Measurements from ENCODE around the gene ZFC3H1.

ZFC3H1 gene

DNA sequence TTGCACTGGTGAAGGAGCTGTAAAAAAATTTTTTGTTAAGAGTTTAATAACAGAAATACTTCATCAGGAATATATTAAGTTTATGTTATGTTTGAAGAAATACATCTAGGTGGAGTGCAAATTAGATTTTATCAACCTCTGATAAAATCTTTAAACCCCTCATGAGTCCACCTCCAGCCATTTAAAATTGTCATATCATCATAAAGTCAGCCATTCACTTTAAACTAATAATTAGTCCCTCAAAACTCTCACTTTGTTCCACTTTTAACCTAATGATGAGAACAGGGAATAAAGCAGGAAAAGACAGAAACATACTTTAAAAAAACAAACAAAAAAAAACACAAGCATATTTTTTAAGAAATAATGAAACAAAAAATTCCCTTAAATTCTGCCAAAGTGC lies 25.1 kb downstream of the ZFC3H1 start:
- DNase-seq (ENCODE audit: low read depth): no peak

DNA sequence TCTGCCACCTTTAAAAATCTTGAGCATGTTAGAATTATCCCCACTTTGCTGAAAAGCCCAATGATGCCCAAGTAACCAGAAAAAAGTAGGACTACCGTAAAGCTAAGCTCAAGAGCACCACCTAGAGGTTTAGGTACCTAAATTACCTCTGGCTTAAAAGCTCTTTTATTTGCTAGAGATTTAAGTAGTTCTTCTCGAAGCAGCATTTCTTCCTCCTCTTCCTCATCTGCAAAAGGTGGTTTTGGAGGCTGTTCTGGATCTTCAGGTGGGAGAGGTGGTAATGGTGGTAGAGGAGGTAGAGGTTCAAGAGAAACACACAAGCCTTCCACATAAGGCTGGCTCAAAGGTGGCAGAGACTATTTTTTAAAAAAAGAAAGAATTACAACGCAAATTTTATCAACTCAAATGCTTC lies 26.9 kb downstream of the ZFC3H1 start:
- no peak for DNase-seq (ENCODE audit: low read depth)

DNA sequence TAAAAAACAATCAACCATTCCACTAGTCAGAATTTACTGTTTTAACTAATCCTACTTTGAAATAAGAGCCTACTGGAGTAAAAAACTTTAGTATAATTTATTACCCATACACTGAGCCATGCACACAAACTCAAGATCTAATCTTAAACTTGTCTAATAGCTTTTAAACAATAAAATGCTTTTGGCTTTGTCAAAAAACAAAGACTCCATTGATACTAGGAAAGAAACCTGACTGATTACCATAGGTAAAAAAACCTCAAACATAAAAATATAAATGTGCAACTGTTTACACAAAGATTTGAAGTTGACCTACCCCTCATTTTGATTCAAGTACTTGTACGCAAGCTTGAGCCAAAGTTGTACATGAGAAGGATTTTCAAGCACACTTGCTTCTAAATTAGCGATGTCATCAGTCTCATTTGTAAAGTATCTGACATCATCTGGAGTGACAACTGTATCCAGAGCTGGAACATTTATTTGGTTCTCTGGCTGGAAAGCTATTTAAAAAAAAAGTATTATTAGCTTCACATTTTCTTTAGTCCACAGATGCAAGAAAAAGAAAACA lies 36.1 kb downstream of the ZFC3H1 start:
- no peak for DNase-seq (ENCODE audit: low read depth)

DNA sequence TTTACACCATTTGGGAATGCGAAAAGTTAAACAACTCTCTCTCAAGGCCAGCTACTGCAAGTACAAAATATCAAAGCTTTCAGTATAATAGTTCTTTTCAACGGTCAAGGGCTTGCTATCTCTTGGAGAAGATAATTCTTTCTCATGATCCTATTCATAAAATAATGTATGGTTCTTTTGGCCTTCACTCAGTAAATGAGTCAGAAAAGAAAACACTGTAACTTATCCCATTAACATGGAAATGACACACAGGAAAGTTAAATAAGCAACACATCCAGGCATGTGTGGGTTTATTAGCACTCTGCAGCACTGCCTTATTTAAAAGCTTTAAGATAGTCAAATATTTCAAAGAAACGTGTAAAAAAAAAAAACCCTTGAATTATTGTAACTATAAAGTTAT lies 36.9 kb downstream of the ZFC3H1 start:
- DNase-seq (ENCODE audit: low read depth): no peak

DNA sequence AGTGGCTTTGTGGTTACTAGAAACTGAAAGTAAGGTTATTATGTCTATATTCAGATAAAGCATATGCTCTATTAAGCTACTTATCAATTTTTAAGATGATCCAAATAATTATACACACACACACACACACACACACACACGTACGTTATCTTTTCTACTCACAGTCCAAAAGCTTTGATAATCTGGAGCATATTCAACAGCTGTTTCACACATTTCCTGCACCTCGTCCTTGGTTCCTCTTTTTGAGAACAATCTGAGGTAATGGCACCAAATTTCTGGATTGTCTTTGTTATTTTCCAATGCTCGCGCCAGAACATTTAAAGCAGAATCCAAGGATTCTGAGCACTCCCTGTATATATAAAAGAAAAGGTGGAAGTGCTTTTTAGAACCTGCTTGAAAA lies 37.5 kb downstream of the ZFC3H1 start:
- no peak for DNase-seq (ENCODE audit: low read depth)

DNA sequence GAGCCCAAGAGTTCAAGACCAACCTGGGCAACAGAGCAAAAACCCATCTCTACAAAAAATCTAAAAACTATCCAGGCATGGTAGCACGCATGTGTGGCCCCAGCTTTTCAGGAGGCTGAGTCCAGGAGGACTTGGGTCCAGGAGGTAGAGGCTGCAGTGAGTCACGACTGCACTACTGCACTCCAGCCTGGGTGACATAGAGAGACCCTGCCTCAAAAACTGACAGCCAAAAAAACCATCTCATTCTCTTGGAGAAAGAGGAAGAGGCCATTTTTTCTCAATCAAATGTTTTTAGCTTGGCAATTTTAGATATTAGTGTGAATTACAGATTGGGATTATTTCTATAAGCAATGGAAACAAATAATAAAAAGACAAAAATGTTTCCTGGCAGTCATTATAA lies 38.2 kb downstream of the ZFC3H1 start:
- DNase-seq (ENCODE audit: low read depth): no peak

DNA sequence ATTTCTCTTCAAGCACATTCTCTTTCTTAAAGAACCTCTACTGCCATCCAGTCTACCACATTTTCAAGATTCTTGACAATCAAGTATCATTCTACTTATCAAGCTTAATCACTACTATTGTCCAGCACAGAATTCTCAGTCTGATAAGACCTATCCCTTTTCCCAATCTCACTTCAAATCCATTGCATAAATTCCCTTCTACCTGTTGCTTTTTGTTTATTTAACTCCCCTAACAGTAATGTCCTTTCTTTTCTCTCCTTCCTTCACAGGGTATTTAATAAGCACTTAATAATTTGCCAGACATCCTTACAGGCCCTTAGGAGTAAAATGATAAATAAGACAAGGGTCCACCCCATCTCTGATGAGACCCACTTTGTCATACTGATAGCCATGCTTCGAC lies 41.7 kb downstream of the ZFC3H1 start:
- no peak for DNase-seq (ENCODE audit: low read depth)

DNA sequence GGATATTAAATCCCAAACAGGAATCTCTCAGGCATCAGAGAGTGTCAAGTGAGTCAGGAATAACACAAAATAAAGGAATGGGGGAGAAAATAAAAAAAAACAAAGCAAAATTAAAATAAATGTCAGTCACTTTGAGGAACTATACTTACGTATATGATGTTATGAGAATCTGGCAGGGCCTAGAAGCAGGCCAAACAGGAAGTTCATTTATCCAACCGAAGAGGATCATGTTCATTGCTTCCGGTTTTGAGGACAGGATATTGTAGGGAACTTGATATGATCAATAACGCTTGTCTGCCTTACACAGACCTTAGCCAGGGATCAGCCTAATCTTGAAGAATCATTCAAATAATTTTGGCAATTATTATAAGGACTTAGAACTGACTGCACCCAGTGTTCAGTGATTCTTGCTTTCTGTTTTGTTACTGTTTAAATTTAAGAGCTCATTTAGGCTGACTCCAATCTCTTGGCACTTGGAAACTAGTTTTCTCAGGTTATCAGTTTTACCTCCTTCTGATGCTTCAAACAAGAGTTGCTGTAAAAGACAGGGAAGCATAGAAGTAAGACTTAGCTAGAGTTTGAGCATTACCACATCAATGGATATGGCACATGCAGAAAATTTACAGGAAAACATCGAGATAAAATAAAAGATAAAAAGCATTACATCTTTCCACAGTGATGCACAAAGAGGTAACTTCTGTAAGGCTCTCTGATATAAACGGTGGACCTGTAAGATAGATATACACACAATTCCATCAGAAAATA lies 53.4 kb downstream of the ZFC3H1 start:
- no peak for DNase-seq (ENCODE audit: low read depth)

DNA sequence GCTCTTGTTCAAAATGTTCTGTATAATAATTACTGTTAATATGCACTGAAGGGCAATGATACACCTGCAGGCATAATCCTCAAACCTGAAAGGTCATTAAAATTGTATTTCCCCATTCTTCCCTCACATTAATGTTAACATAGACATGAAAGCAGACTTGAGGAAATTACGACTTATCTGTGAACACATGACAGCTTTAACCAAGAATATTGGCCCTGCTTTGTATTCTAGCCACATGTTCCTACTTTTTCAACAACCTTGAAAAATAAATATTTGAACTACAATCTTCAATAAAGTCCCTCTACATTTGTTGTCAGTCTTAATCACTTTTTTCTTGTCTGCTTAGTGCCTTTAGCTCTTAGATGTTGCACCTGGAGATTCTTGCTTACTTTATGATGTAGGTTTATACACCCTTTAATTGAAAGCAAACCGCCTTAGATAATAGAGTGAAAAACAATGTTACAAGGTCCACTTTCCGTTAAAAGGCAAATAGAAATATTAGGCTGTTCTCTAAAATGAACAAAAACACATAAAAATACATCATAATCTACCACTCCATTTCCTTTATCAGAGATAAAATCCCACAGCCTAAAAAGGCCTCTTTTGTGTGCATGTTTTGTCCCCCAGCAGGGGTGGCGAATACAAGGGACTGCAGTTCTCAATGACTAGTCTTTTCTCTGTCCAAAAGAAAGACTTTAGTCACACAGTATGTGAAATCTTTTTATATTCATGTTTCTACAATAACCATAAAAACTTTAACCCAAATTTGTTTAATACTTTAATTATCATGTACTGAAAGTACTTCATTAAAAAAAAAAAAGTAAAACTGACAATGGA lies 55.9 kb downstream of the ZFC3H1 start:
- no peak for DNase-seq (ENCODE audit: low read depth)

DNA sequence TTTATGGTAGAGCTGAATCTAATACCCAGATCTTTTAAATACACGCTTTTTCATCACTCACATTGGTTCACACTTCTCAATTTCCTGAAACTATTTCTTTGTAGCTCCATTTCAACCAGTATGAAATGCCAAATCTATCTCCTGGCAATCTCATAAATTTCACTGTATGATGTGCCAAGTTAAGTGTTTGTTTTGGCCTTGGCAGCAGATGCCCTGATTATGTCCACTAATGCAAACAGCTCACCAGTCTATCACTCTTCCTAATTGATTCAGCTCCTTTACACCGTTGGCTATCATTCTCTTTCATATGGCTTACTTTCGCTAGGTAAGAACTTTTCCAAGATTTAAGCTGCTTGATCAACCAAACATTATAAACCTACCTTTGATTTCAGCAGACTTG lies 58.6 kb downstream of the ZFC3H1 start:
- DNase-seq (ENCODE audit: low read depth): no peak

DNA sequence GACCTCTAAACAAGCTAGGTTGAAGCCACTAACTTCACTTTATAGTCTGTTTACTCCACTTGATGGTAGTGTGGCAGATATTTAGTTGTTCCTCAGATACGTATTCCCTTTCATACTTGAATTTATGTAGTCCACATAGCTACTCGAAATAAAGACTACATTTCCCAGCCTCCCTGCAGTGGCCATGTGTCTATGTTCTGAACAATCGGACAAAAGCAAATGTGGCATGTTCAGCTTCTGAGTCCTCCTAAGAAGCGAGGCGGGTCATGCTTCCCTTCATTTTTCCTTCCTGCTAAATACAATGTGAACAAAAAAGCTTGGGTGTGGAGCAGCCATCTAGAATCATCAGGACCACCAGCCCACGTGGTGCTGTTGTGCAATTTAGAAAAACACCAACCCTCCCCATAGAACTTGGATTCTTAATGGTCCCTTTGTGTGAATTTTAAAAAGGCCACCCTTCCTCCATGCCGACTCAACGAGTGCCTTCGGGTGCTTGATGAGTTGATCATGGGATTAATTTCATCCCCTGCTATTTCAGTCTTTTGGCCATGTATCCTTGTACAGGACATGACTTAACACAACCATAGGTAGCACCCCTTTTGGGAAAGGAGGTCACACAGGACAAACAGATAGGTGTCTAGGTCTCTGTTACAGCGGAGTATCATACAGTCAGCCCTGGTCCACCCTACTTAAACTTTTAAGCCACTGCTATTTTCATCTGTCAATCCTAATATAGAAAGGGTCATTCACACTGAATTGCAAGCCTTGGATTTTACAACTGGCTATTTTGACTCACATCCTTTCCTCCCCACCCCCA lies 60.7 kb downstream of the ZFC3H1 start:
- DNase-seq (ENCODE audit: low read depth): no peak

DNA sequence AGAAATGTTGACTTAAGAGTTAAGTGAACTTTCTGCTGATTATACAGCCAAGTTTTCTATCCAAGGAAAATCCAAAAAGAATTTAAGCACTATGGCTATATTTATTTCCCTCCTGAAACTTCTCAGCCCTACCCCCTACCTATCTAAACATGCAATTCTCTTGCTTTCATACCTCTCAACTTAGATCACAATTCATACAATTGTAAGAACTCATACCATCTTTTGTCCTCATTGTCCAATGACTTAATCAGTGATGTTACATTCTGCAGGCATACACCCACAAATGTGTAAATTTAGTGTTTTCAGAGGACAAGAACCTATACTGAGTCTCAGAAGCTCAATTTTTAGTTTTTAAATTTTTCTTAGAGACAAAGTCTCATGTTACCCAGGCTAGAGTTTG lies 62.1 kb downstream of the ZFC3H1 start:
- DNase-seq (ENCODE audit: low read depth): no peak

DNA sequence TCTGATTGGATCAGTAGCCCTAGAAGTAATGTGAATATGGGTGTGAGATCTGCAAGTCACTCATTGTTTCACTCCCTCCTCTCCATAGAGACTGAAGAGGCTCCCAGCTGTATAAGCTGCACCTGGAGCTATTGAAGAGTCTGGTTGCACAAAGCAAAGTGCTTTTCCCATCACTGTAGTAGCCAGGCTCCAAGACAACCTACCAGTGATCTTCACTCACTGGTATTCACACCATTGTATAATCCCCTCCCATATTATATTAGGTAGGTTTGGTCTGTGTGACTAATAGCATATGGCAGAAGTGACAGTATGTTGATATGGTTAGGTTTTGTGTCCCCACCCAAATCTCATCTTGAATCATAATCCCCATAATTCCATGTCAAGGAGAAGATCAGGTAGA lies 64.4 kb downstream of the ZFC3H1 start:
- no peak for DNase-seq (ENCODE audit: low read depth)

DNA sequence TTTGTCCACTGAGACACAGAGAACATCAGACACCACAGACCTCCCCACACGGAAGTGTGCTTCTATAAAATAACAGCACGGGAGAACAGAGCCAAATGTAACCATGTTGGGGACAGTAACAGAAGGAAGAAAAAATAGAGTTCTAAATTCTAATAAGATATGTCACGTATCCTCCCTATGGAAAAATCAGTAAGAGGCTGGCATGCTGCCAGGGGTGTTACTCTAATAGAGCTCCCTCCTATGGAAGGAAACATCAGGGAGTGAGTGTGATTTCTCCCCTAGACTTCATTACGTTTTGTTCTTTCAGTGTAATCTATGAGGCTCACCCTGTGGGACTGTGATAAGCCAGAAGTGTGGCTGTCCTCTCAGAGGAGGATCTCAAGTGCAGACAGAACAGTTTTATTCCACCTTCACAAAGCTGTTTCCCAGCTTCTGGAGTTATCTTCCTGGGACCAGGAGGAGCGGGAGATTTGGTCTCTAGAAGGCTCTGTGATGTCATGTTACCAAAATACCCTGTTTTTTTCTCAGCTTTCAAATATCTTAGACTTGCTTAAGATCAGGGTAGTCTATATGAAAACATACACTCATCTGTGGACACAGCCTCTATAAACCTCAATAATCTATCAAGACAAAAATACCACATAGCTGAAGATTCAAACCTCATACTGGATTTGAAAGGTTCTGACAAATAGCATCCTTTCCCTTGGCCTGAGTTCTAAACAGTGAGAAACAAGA lies 69.3 kb downstream of the ZFC3H1 start:
- no peak for DNase-seq (ENCODE audit: low read depth)

DNA sequence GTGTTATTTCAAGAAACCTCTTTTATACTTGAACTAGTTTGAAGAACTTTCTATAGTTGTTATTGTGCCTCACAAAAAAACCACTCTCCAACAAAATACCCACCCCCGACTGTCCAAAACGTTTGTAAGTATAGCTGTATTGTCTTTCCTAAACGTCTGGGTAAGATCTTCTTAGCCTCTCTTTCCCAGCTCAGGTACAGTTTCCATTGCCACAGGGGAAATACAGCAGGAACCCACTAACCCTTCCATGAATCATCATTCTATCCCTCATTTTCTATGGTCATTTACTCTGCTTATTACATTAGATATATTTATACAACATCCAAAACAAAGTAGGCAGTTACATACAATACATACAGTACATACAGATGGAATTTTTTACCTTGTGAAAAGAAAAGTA lies 70.8 kb downstream of the ZFC3H1 start:
- DNase-seq (ENCODE audit: low read depth): no peak

DNA sequence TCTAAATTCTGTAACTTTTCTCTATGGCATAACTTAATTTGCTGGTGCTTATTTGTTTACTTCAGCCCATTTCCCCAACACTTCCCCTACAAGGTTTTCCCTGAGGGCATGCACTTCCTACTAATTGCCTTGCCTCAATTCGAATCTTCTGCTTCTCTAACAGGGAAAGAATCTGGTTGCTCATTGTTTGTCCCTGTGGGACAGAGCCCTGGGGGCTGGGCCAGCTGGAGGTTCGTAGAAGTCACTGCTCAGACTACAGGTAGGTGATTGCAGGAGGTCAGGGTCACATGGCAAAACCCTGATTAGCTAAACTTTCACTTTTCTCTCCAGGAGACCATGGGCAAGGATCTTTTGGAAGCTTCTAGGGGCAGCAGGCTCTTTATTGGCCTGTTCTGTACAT lies 72.0 kb downstream of the ZFC3H1 start:
- no peak for DNase-seq (ENCODE audit: low read depth)

DNA sequence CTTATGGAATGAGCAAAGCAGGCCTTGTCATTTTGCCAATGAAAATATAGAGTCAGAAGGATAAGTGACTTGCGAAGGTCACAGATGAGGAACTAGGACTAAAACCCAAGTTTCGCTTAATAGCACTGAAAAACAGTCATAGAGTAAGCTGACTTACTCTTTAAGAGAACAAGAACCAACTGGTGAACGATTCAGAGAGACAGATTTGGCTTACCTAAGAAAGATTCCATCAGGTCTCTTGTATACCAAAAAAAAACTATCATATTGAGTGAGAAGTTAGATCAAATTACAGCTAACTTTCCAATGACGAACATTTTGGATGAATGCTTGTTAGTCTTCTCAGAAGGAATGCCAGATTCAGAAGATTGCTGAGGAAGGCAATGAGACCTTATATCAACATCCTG lies 74.2 kb downstream of the ZFC3H1 start:
- no peak for DNase-seq (ENCODE audit: low read depth)

DNA sequence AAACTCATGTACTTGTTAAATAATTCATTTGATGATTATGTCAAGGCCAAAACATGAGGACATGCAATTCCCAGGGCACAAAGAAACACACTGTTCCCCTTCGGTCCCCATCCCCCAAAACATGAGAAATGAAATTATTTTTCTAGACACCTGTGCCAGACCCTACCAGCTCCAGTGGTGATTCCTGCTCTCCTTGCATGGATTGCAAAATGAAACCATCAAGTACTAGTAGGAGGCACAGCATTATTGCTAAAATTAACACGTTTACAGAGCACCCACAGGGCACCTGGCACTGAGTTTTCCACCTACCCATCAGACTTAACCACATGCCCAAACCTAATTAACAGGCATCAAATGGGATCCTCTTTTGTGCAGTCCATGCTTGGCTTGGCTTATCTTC lies 76.6 kb downstream of the ZFC3H1 start:
- DNase-seq (ENCODE audit: low read depth): no peak

DNA sequence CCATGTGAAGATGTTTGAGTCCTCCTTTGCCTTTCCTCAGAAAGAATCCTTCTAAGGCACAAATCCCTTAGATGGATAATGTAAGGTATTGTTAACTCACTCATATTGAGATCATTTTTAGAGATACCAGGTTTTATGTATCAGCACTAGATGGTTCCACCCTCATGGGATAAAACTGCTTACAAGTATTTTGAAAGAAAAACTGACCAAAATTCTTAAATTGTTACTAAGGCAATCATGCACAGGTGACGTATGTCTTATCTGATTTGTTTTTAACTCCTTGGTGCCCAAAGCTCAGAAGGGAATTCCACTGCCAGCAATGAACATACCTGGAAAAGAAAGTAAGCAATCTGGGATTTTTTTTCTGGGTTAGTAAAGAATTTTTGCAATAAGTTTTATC lies 78.4 kb downstream of the ZFC3H1 start:
- DNase-seq (ENCODE audit: low read depth): no peak

DNA sequence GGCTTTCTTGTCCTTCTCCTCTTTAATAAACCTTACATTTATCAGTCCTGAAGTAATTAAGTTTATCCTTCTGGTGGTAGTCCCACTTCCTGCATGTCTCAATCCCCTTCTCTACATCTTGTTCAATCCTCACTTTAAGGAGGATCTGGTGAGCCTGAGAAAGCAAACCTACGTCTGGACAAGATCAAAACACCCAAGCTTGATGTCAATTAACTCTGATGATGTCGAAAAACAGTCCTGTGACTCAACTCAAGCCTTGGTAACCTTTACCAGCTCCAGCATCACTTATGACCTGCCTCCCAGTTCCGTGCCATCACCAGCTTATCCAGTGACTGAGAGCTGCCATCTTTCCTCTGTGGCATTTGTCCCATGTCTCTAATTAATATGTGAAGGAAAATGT lies 79.3 kb downstream of the ZFC3H1 start:
- no peak for DNase-seq (ENCODE audit: low read depth)

DNA sequence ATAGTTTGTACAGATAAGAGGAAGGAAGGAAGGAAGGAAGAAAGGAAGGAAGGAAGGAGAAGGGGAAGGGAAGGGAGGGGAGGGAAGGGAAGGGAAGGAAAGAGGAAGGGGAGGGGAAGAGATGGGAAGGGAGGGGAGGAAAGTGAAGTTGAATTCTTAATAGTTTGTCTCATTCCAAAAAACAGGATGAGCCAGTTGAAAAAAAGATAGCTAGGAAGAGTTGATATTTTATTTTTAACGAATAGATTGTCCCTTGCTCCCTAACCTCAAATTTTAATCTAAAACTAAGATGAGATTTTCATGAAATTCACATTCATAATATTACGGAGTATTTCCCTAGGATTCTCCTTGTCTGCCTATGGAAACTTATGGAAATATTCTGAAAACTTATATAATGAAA lies 80.7 kb downstream of the ZFC3H1 start:
- DNase-seq (ENCODE audit: low read depth): no peak

DNA sequence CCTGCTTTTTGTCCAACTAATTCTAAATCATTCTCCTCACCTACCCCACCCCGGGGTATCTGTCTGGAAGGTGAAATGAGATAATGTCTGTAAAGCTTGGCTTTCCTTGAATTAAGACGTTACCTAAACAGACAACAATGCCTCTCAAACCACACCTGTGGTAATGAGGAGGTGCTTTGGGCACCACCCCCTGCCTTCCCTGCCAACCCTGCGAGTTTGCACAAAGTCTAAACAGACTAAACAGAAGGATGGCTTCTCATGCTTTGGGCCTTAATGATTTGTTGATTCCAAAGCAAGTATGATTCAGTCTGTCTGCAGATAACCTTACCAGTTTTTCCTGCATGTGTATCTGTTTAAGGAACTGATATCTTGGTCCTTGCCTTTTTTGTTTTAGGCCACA lies 82.4 kb downstream of the ZFC3H1 start:
- no peak for DNase-seq (ENCODE audit: low read depth)

Measured in non-pigmented ciliary epithelial cell (primary cell).